Endothelial cell of umbilical vein (primary cell): ENCODE results near the gene CCSER1. TPM values are rescaled to one million over a fixed set of nuclear protein-coding genes. Genes with fewer than 3 reads are reported as not detected.

Source experiments
- BruUV-seq: library from RNA; stranded (reverse); fragments of 400-500 nt; replicated peaks from 2 replicates; lab custom pipeline; 2021; lab: Mats Ljungman, UMichigan
- CTCF ChIA-PET: fragments of 300-600, 350-600 bp; sonication (Branson Sonifier 250); formaldehyde crosslinking; loops from one replicate; lab custom pipeline; 2021; ENCODE audit warnings: antibody characterized with exemption, inconsistent platforms; lab: Charles Lee
- POLR2A ChIA-PET: fragments of 300-600, 350-600 bp; sonication (Branson Sonifier 250); formaldehyde crosslinking; loops from one replicate; lab custom pipeline; 2021; ENCODE audit warnings: antibody characterized with exemption, inconsistent platforms; lab: Charles Lee
- DNase-seq: peaks from one replicate; pipeline ENCODE4 v3.0.0-alpha.2; 2011; ENCODE audit warnings: low read depth, low spot score
- FAIRE-seq: peaks from 2 replicates; lab custom pipeline; 2011; peaks lifted over from hg19 to GRCh38; lab: Jason Lieb, UNC
- H2AFZ ChIP-seq: 2 replicates; pipeline ENCODE4 v1.6.0; 2012; ENCODE audit warnings: low read depth, low read length, control low read depth, inconsistent platforms
- H3K27ac ChIP-seq: 2 replicates; pipeline ENCODE4 v1.5.1; 2011; ENCODE audit warnings: low read depth, mild to moderate bottlenecking, control low read depth, low read length, moderate library complexity; ENCODE audit not compliant: insufficient read depth
- H3K27me3 ChIP-seq, 2 experiments: 2 replicates each; pipeline versions ENCODE4 v1.6.0 to v1.6.1; 2011; ENCODE audit warnings: low read length in 2 of 2, mixed read lengths in 1 of 2; ENCODE audit not compliant: control insufficient read depth in 2 of 2, insufficient read depth in 2 of 2
- H3K36me3 ChIP-seq, 2 experiments: 2 replicates in 1 of 2; 3 replicates in 1 of 2; pipeline ENCODE4 v1.5.1; 2011; ENCODE audit warnings: low read length in 2 of 2, mild to moderate bottlenecking in 1 of 2, moderate library complexity in 1 of 2; ENCODE audit not compliant: control insufficient read depth in 2 of 2, insufficient read depth in 2 of 2; ENCODE audit errors: extremely low read depth in 1 of 2
- H3K4me1 ChIP-seq: 3 replicates; pipeline ENCODE4 v1.5.1; 2011; ENCODE audit warnings: mild to moderate bottlenecking, low read length; ENCODE audit not compliant: control insufficient read depth, insufficient read depth; ENCODE audit errors: extremely low read depth
- H3K4me2 ChIP-seq: 2 replicates; pipeline ENCODE4 v1.6.1; 2011; ENCODE audit warnings: low read length, control low read depth, mixed read lengths; ENCODE audit not compliant: insufficient read depth
- H3K4me3 ChIP-seq, 3 experiments: fragments of 200-600 bp in 1 of 3; sonication (generic), shearing (Covaris generic) in 1 of 3; replicated peaks in 1 of 3; 2 replicates each; pipeline ENCODE4 v1.5.1; 2011 to 2016; ENCODE audit warnings: control low read depth in 3 of 3, low read length in 3 of 3, mild to moderate bottlenecking in 2 of 3, inconsistent platforms in 1 of 3, low read depth in 1 of 3, moderate library complexity in 1 of 3; ENCODE audit not compliant: insufficient read depth in 1 of 3
- H3K79me2 ChIP-seq: 2 replicates; pipeline ENCODE4 v1.6.0; 2012; ENCODE audit warnings: low read length, inconsistent platforms; ENCODE audit not compliant: control insufficient read depth, insufficient read depth
- H3K9ac ChIP-seq: replicated peaks from 2 replicates; pipeline ENCODE3; 2011; ENCODE audit warnings: low read length, control low read depth; ENCODE audit not compliant: insufficient read depth; ENCODE audit errors: extremely low read depth
- H3K9me1 ChIP-seq: replicated peaks from 3 replicates; pipeline ENCODE4 v1.6.0; 2011; ENCODE audit warnings: mild to moderate bottlenecking, low read length; ENCODE audit not compliant: control insufficient read depth, insufficient read depth; ENCODE audit errors: extremely low read depth
- H3K9me3 ChIP-seq: replicated peaks from 2 replicates; pipeline ENCODE4 v1.5.1; 2012; ENCODE audit warnings: low read length, inconsistent platforms; ENCODE audit not compliant: control insufficient read depth, insufficient read depth
- H4K20me1 ChIP-seq: replicated peaks from 2 replicates; pipeline ENCODE3; 2011; ENCODE audit warnings: mild to moderate bottlenecking, low read length; ENCODE audit not compliant: control insufficient read depth, insufficient read depth; ENCODE audit errors: extremely low read depth
- POLR2A ChIP-seq: IDR thresholded peaks from 2 replicates; pipeline ENCODE4 v1.6.1; 2012; ENCODE audit warnings: low read depth, mild to moderate bottlenecking, control low read depth, low read length
- dilution Hi-C: fragments of 300-500 bp; cut with MboI; formaldehyde crosslinking; loops from one replicate; pipeline ENCODE4 v1.15.0; 2019; ENCODE audit warnings: low sequenced_read_pairs; ENCODE audit not compliant: extremely low pct_ligation_motif_present
- intact Hi-C: fragments of 100-400 bp; cut with micrococcal nuclease; formaldehyde crosslinking; loops from one replicate; pipeline ENCODE4 v1.10.0; 2022
- polyA plus RNA-seq, 4 experiments: library from polyadenylated mRNA; depleted of rRNA in 3 of 4; stranded (reverse) in 3 of 4; unstranded in 1 of 4; fragments of >200 nt; gene quantifications; 2 replicates each; pipeline versions ENCODE4 v1.2.1 to v1.2.3, GENCODE V29; 2011 to 2012; ENCODE audit warnings: missing spikeins in 1 of 4
- total RNA-seq: library from RNA; stranded (reverse); gene quantifications from 2 replicates; pipeline ENCODE4 v1.2.3, GENCODE V29; 2021
- TF ChIP-seq, protein P1 (sequence below), 2 donors: IDR thresholded peaks; 1 replicate in 1 of 2; 2 replicates in 1 of 2; pipeline ENCODE4 v1.5.1; 2011; ENCODE audit warnings: low read length in 2 of 2, mild to moderate bottlenecking in 2 of 2, moderate library complexity in 2 of 2, control low read depth in 1 of 2, inconsistent platforms in 1 of 2, low read depth in 1 of 2; ENCODE audit not compliant: insufficient read depth in 1 of 2; ENCODE audit errors: extremely low read depth in 1 of 2
- TF ChIP-seq, protein P2 (sequence below): IDR thresholded peaks from 2 replicates; pipeline ENCODE4 v1.6.1; 2011; ENCODE audit not compliant: insufficient read depth, insufficient read length

CCSER1 gene
- total and polyA plus RNA-seq, 2 donors (not counting 3 experiments of a cell fraction or from before 2014, with no cell fraction given), result 0.11 to 1.8 TPM

DNA sequence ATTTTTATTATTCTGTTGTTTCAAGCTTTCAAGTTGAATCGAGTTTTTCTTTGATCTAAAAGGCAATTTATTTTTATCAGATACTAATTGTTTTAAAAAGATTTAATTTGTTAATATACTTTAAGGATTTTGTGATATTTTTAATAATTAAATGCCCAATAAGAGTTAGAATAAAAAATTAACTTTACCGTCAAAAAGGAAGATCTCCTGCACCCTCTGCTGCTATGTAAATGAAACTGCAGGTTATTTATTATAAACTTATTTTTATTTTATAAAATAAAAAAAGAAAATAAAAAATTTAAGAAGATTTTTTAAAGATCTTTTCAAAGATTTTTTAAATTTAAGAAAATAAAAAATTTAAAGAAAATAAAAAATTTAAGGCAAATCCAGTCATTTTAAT is 166.1 kb downstream of the CCSER1 start:
- intact Hi-C loops (loop anchor here (1.0 to 10.0 kb wide), 9 partner anchors 165 to 1067 kb away; no protein-coding TSS in a partner anchor), dilution Hi-C loops (no loop called here)
- CTCF ChIA-PET, result interaction anchor here (0.7 to 2.4 kb wide), 9 partner anchors 12 to 1067 kb away, joined by 3 to 17 read pairs (median 7); no protein-coding TSS in a partner anchor
- no peaks in the 10 kb centered on the region for H4K20me1 ChIP-seq
- no peaks in the 10 kb centered on the region for H3K79me2 ChIP-seq
- no peak overlapping the region for H3K4me3 ChIP-seq
- no peak overlapping the region for H3K9ac ChIP-seq
- TF ChIP-seq, protein P1, sequence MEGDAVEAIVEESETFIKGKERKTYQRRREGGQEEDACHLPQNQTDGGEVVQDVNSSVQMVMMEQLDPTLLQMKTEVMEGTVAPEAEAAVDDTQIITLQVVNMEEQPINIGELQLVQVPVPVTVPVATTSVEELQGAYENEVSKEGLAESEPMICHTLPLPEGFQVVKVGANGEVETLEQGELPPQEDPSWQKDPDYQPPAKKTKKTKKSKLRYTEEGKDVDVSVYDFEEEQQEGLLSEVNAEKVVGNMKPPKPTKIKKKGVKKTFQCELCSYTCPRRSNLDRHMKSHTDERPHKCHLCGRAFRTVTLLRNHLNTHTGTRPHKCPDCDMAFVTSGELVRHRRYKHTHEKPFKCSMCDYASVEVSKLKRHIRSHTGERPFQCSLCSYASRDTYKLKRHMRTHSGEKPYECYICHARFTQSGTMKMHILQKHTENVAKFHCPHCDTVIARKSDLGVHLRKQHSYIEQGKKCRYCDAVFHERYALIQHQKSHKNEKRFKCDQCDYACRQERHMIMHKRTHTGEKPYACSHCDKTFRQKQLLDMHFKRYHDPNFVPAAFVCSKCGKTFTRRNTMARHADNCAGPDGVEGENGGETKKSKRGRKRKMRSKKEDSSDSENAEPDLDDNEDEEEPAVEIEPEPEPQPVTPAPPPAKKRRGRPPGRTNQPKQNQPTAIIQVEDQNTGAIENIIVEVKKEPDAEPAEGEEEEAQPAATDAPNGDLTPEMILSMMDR (IDR thresholded peaks at IDR 0.05; ENCODE audit: extremely low read depth in 1 of 2, insufficient read depth in 1 of 2, low read depth in 1 of 2, low read length in 2 of 2), result peak; percentile 11 to 13
- TF ChIP-seq, protein P2, sequence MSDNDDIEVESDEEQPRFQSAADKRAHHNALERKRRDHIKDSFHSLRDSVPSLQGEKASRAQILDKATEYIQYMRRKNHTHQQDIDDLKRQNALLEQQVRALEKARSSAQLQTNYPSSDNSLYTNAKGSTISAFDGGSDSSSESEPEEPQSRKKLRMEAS, result no peak
- H3K9me1 ChIP-seq, result no peaks in the 10 kb centered on the region
- BruUV-seq, result no TSS peak
- no peaks in the 10 kb centered on the region for H3K9me3 ChIP-seq
- no peak overlapping the region for H2AFZ ChIP-seq
- no peak for FAIRE-seq
- no peaks in the 10 kb centered on the region for H3K27me3 ChIP-seq
- H3K27ac ChIP-seq, result no peak overlapping the region
- DNase-seq, result peak; percentile 23
- H3K4me2 ChIP-seq, result no peak overlapping the region
- POLR2A ChIA-PET, result no interaction called here
- no peaks in the 10 kb centered on the region for H3K36me3 ChIP-seq
- no peaks in the 10 kb centered on the region for H3K4me1 ChIP-seq

DNA sequence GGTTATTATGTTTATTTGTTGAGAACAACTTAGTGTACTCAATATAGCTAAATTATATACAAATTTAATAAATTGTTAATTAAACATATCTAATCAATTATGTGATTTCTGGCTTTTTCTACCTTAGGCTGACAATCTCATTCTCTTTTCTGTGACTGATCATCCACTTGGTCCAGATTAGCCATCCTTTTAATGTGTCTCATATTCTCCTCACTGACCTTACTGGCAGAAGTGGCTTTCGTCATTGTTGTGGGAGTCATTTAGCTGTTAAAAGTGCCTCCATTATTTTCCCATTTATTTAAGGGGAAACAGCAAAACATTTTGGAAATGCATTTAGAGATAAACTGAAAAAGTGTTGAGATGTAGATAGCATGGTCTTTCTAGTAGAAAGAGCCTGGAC is 172.2 kb downstream of the CCSER1 start:
- Histone ChIP-seq H4K20me1 (no peaks in the 10 kb centered on the region), H3K9me3 (no peaks in the 10 kb centered on the region), H3K27me3 (peaks cover 0 to 2% of the 10 kb centered on the region in 2 experiments), H3K4me2 (no peak overlapping the region), H3K4me1 (no peaks in the 10 kb centered on the region), H3K27ac (no peak overlapping the region), H3K9ac (no peak overlapping the region), H3K36me3 (no peaks in the 10 kb centered on the region), H3K79me2 (no peaks in the 10 kb centered on the region), H2AFZ (no peak overlapping the region), H3K4me3 (no peak overlapping the region), H3K9me1 (no peaks in the 10 kb centered on the region)
- POLR2A ChIA-PET, result no interaction called here
- TF ChIP-seq POLR2A, result no peak
- no TSS peak for BruUV-seq
- FAIRE-seq (no peak), DNase-seq (no peak)
- dilution Hi-C loops (no loop called here), intact Hi-C loops (loop anchor here (10.0 kb wide), 1 partner anchor 395 kb away; no protein-coding TSS in a partner anchor)
- CTCF ChIA-PET, result no interaction called here
